Measurements from ENCODE around the gene MAP1LC3B2.

Gene MAP1LC3B2

DNA sequence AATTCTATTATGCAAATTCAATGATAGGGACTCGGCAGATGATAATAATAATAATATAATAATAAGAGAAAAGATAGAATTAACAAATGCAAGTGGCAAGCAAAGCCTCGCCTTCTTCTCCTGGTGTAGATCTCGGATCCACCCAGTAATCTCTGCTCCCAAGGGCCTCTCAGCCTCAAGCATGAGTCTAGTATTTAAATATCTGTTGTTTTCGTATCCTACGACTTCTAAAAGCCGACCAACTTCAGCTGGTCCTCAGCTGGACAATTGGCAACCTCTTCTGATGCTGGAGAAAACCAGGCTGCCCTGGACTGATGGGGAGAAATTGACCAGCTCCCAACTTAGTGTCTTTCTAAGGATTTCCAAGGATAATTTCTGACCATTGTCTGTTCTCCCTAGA is 14.0 kb upstream of the MAP1LC3B2 start:
- no peak for TF ChIP-seq MYC (IDR thresholded peaks at IDR 0.05; ENCODE audit: low read depth, low read length)
- TF ChIP-seq, protein P1, sequence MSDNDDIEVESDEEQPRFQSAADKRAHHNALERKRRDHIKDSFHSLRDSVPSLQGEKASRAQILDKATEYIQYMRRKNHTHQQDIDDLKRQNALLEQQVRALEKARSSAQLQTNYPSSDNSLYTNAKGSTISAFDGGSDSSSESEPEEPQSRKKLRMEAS (IDR thresholded peaks at IDR 0.05; ENCODE audit: low read depth, low read length) = no peak
- TF ChIP-seq, protein P2, sequence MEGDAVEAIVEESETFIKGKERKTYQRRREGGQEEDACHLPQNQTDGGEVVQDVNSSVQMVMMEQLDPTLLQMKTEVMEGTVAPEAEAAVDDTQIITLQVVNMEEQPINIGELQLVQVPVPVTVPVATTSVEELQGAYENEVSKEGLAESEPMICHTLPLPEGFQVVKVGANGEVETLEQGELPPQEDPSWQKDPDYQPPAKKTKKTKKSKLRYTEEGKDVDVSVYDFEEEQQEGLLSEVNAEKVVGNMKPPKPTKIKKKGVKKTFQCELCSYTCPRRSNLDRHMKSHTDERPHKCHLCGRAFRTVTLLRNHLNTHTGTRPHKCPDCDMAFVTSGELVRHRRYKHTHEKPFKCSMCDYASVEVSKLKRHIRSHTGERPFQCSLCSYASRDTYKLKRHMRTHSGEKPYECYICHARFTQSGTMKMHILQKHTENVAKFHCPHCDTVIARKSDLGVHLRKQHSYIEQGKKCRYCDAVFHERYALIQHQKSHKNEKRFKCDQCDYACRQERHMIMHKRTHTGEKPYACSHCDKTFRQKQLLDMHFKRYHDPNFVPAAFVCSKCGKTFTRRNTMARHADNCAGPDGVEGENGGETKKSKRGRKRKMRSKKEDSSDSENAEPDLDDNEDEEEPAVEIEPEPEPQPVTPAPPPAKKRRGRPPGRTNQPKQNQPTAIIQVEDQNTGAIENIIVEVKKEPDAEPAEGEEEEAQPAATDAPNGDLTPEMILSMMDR (IDR thresholded peaks at IDR 0.05; ENCODE audit: low read depth, low read length) = no peak
- H3K4me3 ChIP-seq (ENCODE audit: low read depth, low read length) = no peak overlapping the region
- no peak for DNase-seq (ENCODE audit: low read depth)

DNA sequence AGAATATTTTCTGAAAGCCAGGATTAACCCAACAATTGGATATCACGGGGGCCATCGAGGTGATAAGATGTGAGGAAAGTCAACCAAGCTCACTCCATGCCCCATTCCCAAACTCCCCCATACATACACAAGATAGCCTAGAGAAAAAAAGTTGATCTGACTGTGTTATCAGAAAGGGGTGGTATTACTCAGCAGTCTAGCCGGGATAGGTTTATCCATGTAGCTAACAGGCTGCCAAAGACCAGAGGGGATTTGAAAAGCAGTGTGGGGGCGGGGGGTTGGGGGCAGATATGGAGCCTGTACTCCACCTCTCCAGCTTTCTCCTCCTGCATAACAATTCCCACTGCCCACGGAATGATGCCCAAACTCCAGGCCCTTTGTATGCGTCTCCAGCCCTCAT is 13.2 kb upstream of the MAP1LC3B2 start:
- TF ChIP-seq, protein P2 (IDR thresholded peaks at IDR 0.05; ENCODE audit: low read depth, low read length) = no peak
- TF ChIP-seq POLR2A (IDR thresholded peaks at IDR 0.05; ENCODE audit: extremely low read depth, insufficient read length) (no peak), MYC (IDR thresholded peaks at IDR 0.05; ENCODE audit: low read depth, low read length) (no peak)
- TF ChIP-seq, protein P1 (IDR thresholded peaks at IDR 0.05; ENCODE audit: low read depth, low read length) = no peak
- DNase-seq (ENCODE audit: low read depth) = no peak
- H3K4me3 ChIP-seq (ENCODE audit: low read depth, low read length) = no peak overlapping the region

DNA sequence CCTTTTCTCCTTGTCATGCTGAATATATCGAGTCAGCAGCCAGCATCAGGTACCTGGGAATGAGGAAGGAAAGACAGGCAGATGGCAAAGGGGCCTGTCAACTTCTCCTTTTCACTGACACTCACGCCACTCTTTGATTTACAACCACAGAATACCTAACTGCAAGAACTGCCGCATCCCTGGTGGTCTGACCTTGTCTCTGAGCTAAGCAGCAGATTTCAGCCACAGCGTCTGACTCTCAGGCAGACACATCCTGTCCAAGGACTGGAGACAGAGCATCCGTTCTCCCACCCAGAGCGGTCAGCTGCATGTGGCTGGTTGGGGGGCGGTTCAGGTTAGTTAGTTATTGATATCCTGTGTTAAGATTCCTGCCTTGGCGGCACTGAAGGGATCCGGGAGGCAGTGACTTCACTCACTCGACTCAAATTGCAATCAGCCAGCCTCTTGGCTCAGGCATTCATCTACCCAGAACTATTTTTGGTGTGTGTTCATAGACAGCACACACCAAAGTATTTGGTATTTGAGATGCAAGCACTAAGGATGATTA is 11.2 kb upstream of the MAP1LC3B2 start:
- no peak overlapping the region for H3K4me3 ChIP-seq (ENCODE audit: low read depth, low read length)
- TF ChIP-seq, protein P2 (IDR thresholded peaks at IDR 0.05; ENCODE audit: low read depth, low read length) = no peak
- TF ChIP-seq, protein P1 (IDR thresholded peaks at IDR 0.05; ENCODE audit: low read depth, low read length) = peak; percentile 70
- TF ChIP-seq POLR2A (IDR thresholded peaks at IDR 0.05; ENCODE audit: extremely low read depth, insufficient read length) = no peak
- peak; percentile 65 for TF ChIP-seq MYC (IDR thresholded peaks at IDR 0.05; ENCODE audit: low read depth, low read length)
- DNase-seq (ENCODE audit: low read depth) = peak; percentile 97

DNA sequence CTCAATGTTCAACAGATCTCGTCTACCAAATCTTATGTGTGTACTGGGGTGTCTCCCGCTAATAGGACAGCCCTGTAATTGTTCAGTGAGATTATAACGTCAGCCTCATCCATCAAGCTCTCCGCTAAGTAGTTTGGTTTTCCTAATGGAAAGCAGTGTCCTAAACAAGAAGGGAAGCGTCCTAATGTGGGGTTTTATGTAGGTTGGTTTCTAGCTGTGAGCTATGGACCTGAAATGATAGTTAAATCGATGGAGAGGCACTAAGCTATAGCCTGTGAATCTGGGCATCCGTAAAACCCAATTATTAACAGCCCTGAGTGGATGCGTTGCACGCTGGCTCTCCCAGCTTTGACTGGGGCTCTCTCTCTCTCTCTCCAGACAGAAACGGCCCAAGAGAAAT is 9.2 kb upstream of the MAP1LC3B2 start:
- no peak overlapping the region for H3K4me3 ChIP-seq (ENCODE audit: low read depth, low read length)
- no peak for TF ChIP-seq MYC (IDR thresholded peaks at IDR 0.05; ENCODE audit: low read depth, low read length)
- TF ChIP-seq, protein P2 (IDR thresholded peaks at IDR 0.05; ENCODE audit: low read depth, low read length) = no peak
- TF ChIP-seq POLR2A (IDR thresholded peaks at IDR 0.05; ENCODE audit: extremely low read depth, insufficient read length) = no peak
- TF ChIP-seq, protein P1 (IDR thresholded peaks at IDR 0.05; ENCODE audit: low read depth, low read length) = no peak
- no peak for DNase-seq (ENCODE audit: low read depth)

DNA sequence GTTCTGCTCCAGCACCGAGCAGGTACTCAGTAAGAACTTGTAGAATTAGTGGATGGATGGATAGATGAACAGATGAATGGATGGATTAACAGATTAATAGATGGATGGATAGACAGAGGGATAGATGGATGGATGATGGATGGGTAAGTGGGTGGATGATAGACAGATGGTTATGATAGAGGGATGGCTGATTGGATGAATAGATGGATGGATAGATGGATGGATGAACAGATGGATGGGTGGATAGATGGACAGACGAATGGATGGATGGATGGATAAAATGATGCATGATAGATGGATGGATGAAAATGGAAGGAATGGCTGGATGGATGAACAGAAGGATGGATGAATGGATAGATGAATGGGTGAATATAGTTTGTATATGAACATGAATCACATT is 8.0 kb upstream of the MAP1LC3B2 start:
- DNase-seq (ENCODE audit: low read depth) = no peak
- H3K4me3 ChIP-seq (ENCODE audit: low read depth, low read length) = no peak overlapping the region
- TF ChIP-seq MYC (IDR thresholded peaks at IDR 0.05; ENCODE audit: low read depth, low read length) (no peak), POLR2A (IDR thresholded peaks at IDR 0.05; ENCODE audit: extremely low read depth, insufficient read length) (no peak)
- TF ChIP-seq, protein P1 (IDR thresholded peaks at IDR 0.05; ENCODE audit: low read depth, low read length) = no peak
- TF ChIP-seq, protein P2 (IDR thresholded peaks at IDR 0.05; ENCODE audit: low read depth, low read length) = no peak

DNA sequence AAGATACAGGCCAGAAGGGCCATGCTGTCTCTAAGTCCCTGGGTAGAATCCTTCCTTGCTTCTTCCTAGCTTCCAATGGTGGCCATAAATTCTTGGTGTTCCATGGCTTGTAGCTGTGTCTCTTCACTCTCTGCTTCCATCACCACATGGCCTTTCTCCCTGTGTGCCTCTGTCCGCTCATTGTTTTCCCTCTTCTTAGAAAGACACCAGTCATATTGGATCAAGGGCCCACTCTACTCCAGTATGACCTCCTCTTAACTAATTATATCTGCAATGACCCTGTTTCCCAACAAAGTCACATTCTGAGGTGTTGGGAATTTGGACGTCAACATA is 7.6 kb upstream of the MAP1LC3B2 start:
- no peak overlapping the region for H3K4me3 ChIP-seq (ENCODE audit: low read depth, low read length)
- no peak for TF ChIP-seq MYC (IDR thresholded peaks at IDR 0.05; ENCODE audit: low read depth, low read length)
- TF ChIP-seq, protein P1 (IDR thresholded peaks at IDR 0.05; ENCODE audit: low read depth, low read length) = no peak
- no peak for DNase-seq (ENCODE audit: low read depth)
